Keratinocyte (primary cell): ENCODE measurements around the gene CCDC85C. TPM values are rescaled to one million over a fixed set of nuclear protein-coding genes. Genes with fewer than 3 reads are reported as not detected.

Source experiments
- DNase-seq: peaks from one replicate; pipeline ENCODE4 v3.0.0-alpha.2; 2011; ENCODE audit warnings: low read depth, missing footprints, low spot score
- FAIRE-seq: peaks from 2 replicates; lab custom pipeline; 2011; peaks lifted over from hg19 to GRCh38; lab: Jason Lieb, UNC
- H2AFZ ChIP-seq: 2 replicates; pipeline ENCODE4 v1.6.0; 2012; ENCODE audit warnings: low read length, control low read depth, inconsistent platforms; ENCODE audit not compliant: control insufficient read depth
- H3K27ac ChIP-seq: 2 replicates; pipeline ENCODE4 v1.5.1; 2011; ENCODE audit warnings: low read length; ENCODE audit not compliant: control insufficient read depth, insufficient read depth
- H3K27me3 ChIP-seq: 3 replicates; pipeline ENCODE4 v1.6.0; 2011; ENCODE audit warnings: low read length; ENCODE audit not compliant: control insufficient read depth, insufficient read depth; ENCODE audit errors: extremely low read depth
- H3K36me3 ChIP-seq, 2 experiments: 2 replicates in 1 of 2; 3 replicates in 1 of 2; pipeline ENCODE4 v1.5.1; 2011; ENCODE audit warnings: low read length in 2 of 2, mild to moderate bottlenecking in 1 of 2; ENCODE audit not compliant: control insufficient read depth in 2 of 2, insufficient read depth in 2 of 2; ENCODE audit errors: extremely low read depth in 1 of 2
- H3K4me1 ChIP-seq: 3 replicates; pipeline ENCODE4 v1.5.1; 2011; ENCODE audit warnings: low read length; ENCODE audit not compliant: control insufficient read depth, insufficient read depth; ENCODE audit errors: extremely low read depth
- H3K4me2 ChIP-seq: 3 replicates; pipeline ENCODE4 v1.6.0; 2011; ENCODE audit warnings: low read depth, low read length; ENCODE audit not compliant: control insufficient read depth, insufficient read depth; ENCODE audit errors: extremely low read depth
- H3K4me3 ChIP-seq, 3 experiments: fragments of 200-600 bp in 1 of 3; sonication (generic) in 1 of 3; 2 replicates in 2 of 3; 3 replicates in 1 of 3; pipeline ENCODE4 v1.5.1; 2011 to 2016; ENCODE audit warnings: low read length in 3 of 3, mild to moderate bottlenecking in 3 of 3, control low read depth in 2 of 3, inconsistent platforms in 1 of 3, low read depth in 1 of 3, mixed read lengths in 1 of 3, mixed run types in 1 of 3, moderate library complexity in 1 of 3; ENCODE audit not compliant: control insufficient read depth in 2 of 3, insufficient read depth in 2 of 3; ENCODE audit errors: extremely low read depth in 1 of 3
- H3K79me2 ChIP-seq: 2 replicates; pipeline ENCODE4 v1.6.0; 2012; ENCODE audit warnings: low read length; ENCODE audit not compliant: control insufficient read depth, insufficient read depth
- H3K9ac ChIP-seq: 3 replicates; pipeline ENCODE4 v1.6.0; 2011; ENCODE audit warnings: low read length; ENCODE audit not compliant: control insufficient read depth, insufficient read depth; ENCODE audit errors: extremely low read depth
- H3K9me1 ChIP-seq: 3 replicates; pipeline ENCODE4 v1.6.0; 2011; ENCODE audit warnings: low read length; ENCODE audit not compliant: control insufficient read depth, insufficient read depth; ENCODE audit errors: extremely low read depth
- H3K9me3 ChIP-seq: 2 replicates; pipeline ENCODE4 v1.5.1; 2012; ENCODE audit warnings: low read depth, low read length; ENCODE audit not compliant: control insufficient read depth
- H4K20me1 ChIP-seq: 3 replicates; pipeline ENCODE4 v1.6.0; 2011; ENCODE audit warnings: low read length; ENCODE audit not compliant: control insufficient read depth, insufficient read depth; ENCODE audit errors: extremely low read depth
- EZH2 ChIP-seq: IDR thresholded peaks from one replicate; pipeline ENCODE4 v1.6.1; 2012; ENCODE audit warnings: inconsistent platforms, mild to moderate bottlenecking, low read length, moderate library complexity
- dilution Hi-C: fragments of 300-500 bp; cut with MboI; formaldehyde crosslinking; loops from one replicate; pipeline ENCODE4 v1.7.0; 2020; ENCODE audit warnings: low sequenced_read_pairs; ENCODE audit not compliant: extremely low pct_ligation_motif_present
- polyA plus RNA-seq, 5 experiments: library from polyadenylated mRNA; depleted of rRNA in 3 of 5; stranded (reverse) in 3 of 5; stranded (forward) in 1 of 5; unstranded in 1 of 5; fragments of >200 nt; gene quantifications; 1 replicate in 1 of 5; 2 replicates in 3 of 5; 3 replicates in 1 of 5; pipeline versions ENCODE4 v1.2.1 to v1.2.3, GENCODE V29; 2011 to 2012; ENCODE audit warnings: missing spikeins in 2 of 5, low read depth in 1 of 5, low replicate concordance in 1 of 5
- TF ChIP-seq, protein P1 (sequence below), 3 experiments: IDR thresholded peaks in 1 of 3; conservative IDR thresholded peaks in 1 of 3; optimal IDR thresholded peaks in 1 of 3; 2 replicates in 2 of 3; 3 replicates in 1 of 3; pipeline versions ENCODE3 to v1.5.1; 2011; ENCODE audit warnings: low read length in 3 of 3, mild to moderate bottlenecking in 3 of 3, moderate library complexity in 2 of 3, control low read depth in 1 of 3, inconsistent platforms in 1 of 3; ENCODE audit not compliant: insufficient read depth in 2 of 3; ENCODE audit errors: extremely low read depth in 1 of 3

The CCDC85C gene
- polyA plus RNA-seq, 1 donor (not counting 4 experiments of a cell fraction or from before 2014, with no cell fraction given), result 13.2 TPM

DNA sequence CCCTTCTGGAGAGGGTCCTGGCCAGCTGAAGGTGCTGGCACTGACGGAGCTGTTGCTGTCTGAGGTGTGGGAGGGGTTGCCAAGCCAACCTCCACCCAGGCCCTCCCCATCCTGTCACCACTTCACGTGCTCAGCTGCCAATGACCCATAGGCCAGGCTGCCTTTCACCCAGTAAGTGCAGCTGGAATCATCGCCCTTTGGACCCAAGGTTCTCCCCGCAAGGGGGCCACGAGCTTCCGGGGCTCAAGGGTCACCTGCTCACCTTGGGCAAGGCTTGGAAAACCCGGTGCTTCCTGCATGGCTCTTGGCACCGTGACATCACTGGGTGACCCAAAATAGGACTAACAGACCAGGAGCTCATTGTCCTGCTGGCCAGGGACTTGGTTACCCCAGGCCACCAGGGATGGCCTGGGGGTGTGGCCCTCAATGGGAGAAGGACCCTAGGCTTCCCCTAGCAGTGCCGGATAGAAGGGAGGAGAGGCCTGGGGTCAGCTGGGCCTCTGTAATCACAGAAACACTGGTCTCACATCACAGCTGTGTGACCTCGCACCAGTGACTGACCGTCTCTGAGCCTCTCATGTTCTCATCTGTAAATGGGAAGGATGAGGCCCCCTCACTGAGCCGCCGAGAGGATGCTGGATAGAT lies 51.3 kb downstream of the CCDC85C start:
- peaks cover 9% of the 10 kb centered on the region for H4K20me1 ChIP-seq
- H3K9ac ChIP-seq, result no peak overlapping the region
- no peaks in the 10 kb centered on the region for H3K9me3 ChIP-seq
- H3K4me2 ChIP-seq, result no peak overlapping the region
- H3K27me3 ChIP-seq, result no peaks in the 10 kb centered on the region
- no peak overlapping the region for H3K4me3 ChIP-seq
- no peaks in the 10 kb centered on the region for H3K4me1 ChIP-seq
- no peak for TF ChIP-seq EZH2
- TF ChIP-seq, protein P1, sequence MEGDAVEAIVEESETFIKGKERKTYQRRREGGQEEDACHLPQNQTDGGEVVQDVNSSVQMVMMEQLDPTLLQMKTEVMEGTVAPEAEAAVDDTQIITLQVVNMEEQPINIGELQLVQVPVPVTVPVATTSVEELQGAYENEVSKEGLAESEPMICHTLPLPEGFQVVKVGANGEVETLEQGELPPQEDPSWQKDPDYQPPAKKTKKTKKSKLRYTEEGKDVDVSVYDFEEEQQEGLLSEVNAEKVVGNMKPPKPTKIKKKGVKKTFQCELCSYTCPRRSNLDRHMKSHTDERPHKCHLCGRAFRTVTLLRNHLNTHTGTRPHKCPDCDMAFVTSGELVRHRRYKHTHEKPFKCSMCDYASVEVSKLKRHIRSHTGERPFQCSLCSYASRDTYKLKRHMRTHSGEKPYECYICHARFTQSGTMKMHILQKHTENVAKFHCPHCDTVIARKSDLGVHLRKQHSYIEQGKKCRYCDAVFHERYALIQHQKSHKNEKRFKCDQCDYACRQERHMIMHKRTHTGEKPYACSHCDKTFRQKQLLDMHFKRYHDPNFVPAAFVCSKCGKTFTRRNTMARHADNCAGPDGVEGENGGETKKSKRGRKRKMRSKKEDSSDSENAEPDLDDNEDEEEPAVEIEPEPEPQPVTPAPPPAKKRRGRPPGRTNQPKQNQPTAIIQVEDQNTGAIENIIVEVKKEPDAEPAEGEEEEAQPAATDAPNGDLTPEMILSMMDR (optimal IDR thresholded peaks at IDR 0.05 in 1 of 3, IDR thresholded peaks at IDR 0.05 in 1 of 3, conservative IDR thresholded peaks at IDR 0.05 in 1 of 3; ENCODE audit: extremely low read depth in 1 of 3, insufficient read depth in 2 of 3, low read length in 3 of 3), result no peak
- no peak overlapping the region for H3K27ac ChIP-seq
- H2AFZ ChIP-seq, result no peak overlapping the region
- dilution Hi-C loops, result no loop called here
- H3K9me1 ChIP-seq, result no peaks in the 10 kb centered on the region
- FAIRE-seq (no peak), DNase-seq (no peak)
- no peaks in the 10 kb centered on the region for H3K36me3 ChIP-seq
- H3K79me2 ChIP-seq, result peaks cover 85% of the 10 kb centered on the region

DNA sequence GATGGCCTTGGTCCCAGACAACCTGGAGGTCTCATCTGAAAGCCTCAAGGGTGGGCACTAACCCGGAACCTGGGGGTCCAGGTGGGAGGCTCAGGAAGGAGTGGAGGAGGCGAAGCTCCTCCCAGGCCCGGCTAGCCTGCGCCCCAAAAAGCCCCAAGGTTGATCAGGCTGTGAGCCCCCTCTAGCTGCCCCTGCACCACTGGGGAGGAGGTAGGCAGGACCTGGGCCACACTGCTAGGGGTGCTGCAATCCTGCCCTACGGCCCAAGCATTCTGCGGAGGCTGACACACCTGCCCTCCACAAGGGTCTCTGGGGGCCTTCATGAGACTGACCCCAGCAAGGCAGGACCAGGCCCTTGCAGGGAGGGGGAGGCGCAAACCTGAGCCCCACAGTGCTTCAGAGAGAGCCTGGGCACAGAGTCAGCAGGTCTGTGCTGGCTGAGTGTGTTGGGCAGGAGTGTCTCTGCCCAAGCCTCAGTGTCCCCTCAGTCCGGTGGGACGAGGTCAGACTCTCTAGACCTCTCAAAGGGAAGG lies 51.9 kb downstream of the CCDC85C start:
- Histone ChIP-seq H3K9me3 (no peaks in the 10 kb centered on the region), H3K4me2 (no peak overlapping the region), H3K9me1 (no peaks in the 10 kb centered on the region), H3K27ac (no peak overlapping the region), H3K4me1 (no peaks in the 10 kb centered on the region), H3K4me3 (no peak overlapping the region), H4K20me1 (peaks cover 11% of the 10 kb centered on the region), H2AFZ (no peak overlapping the region), H3K27me3 (no peaks in the 10 kb centered on the region), H3K79me2 (peaks cover 83% of the 10 kb centered on the region), H3K9ac (no peak overlapping the region), H3K36me3 (no peaks in the 10 kb centered on the region)
- no peak for TF ChIP-seq EZH2
- TF ChIP-seq, protein P1 (optimal IDR thresholded peaks at IDR 0.05 in 1 of 3, IDR thresholded peaks at IDR 0.05 in 1 of 3, conservative IDR thresholded peaks at IDR 0.05 in 1 of 3; ENCODE audit: extremely low read depth in 1 of 3, insufficient read depth in 2 of 3, low read length in 3 of 3), result no peak
- DNase-seq (no peak), FAIRE-seq (no peak)
- dilution Hi-C loops, result no loop called here
